ENCODE results near the gene NR4A1.

DNA sequence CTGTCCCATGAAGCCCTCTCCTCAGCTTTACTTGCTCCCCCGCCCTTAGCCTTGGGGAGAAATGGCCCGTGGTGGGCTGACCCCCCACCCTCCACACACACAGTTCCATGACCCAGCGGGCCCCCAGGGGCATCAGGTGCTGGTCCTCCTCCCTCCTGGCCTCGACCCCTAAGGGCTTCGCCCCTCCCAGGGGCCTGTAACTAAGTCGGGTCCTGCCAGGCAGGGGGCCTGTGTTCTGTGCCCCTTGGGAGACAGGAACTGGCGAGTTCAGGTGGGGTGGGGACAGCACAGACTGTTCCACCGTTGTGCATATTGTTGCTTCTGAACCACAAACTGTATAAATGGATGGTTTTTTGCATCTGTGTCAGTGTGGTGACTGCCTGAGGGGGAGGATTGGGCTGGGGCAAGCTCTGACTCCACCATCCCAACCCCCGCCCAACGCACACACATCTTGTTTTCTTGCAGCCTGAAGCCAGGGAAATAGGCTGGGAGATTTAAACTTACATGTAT lies 35.7 kb upstream of the NR4A1 start:
- no peak for TF ChIP-seq POLR2A (IDR thresholded peaks at IDR 0.05)
- TF ChIP-seq, protein P1, sequence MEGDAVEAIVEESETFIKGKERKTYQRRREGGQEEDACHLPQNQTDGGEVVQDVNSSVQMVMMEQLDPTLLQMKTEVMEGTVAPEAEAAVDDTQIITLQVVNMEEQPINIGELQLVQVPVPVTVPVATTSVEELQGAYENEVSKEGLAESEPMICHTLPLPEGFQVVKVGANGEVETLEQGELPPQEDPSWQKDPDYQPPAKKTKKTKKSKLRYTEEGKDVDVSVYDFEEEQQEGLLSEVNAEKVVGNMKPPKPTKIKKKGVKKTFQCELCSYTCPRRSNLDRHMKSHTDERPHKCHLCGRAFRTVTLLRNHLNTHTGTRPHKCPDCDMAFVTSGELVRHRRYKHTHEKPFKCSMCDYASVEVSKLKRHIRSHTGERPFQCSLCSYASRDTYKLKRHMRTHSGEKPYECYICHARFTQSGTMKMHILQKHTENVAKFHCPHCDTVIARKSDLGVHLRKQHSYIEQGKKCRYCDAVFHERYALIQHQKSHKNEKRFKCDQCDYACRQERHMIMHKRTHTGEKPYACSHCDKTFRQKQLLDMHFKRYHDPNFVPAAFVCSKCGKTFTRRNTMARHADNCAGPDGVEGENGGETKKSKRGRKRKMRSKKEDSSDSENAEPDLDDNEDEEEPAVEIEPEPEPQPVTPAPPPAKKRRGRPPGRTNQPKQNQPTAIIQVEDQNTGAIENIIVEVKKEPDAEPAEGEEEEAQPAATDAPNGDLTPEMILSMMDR (IDR thresholded peaks at IDR 0.05): no peak
